HG03342 (cell line): ENCODE measurements around the gene CLDN3.

Source experiments
- ATAC-seq: cut with Tn5 transposase; IDR thresholded peaks from one replicate; pipeline ENCODE4 v1.9.1; 2021; ENCODE audit warnings: mild to moderate bottlenecking, moderate library complexity; ENCODE audit not compliant: unreplicated experiment

The CLDN3 gene

GRCh38 chr7:73773700-73774517, 3.8 kb upstream of the CLDN3 start:
- no peak for ATAC-seq

- ATAC-seq = no peak
Observed at GRCh38 chr7:73770860-73771670, 995 bp upstream of the CLDN3 start.

- ATAC-seq = no peak
Observed at GRCh38 chr7:73769481-73770001, 529 bp downstream of the CLDN3 start.

- ATAC-seq = no peak
Observed at GRCh38 chr7:73768641-73769480, 1.2 kb downstream of the CLDN3 start.

- ATAC-seq = no peak
Observed at GRCh38 chr7:73766556-73767229, 3.4 kb downstream of the CLDN3 start.

- ATAC-seq = no peak
Observed at GRCh38 chr7:73762659-73762999, 7.4 kb downstream of the CLDN3 start.

- ATAC-seq = no peak
Observed at GRCh38 chr7:73761854-73762658, 8.0 kb downstream of the CLDN3 start.

GRCh38 chr7:73758581-73759138, 11.4 kb downstream of the CLDN3 start:
- no peak for ATAC-seq

GRCh38 chr7:73749931-73750776, 19.9 kb downstream of the CLDN3 start:
- no peak for ATAC-seq

GRCh38 chr7:73746378-73746777, 23.7 kb downstream of the CLDN3 start:
- no peak for ATAC-seq

- ATAC-seq = no peak
Observed at GRCh38 chr7:73742753-73743641, 27.1 kb downstream of the CLDN3 start.

GRCh38 chr7:73742338-73742752, 27.7 kb downstream of the CLDN3 start:
- no peak for ATAC-seq

- no peak for ATAC-seq
Observed at GRCh38 chr7:73741600-73741999, 28.5 kb downstream of the CLDN3 start.

- ATAC-seq = no peak
Observed at GRCh38 chr7:73740771-73741170, 29.3 kb downstream of the CLDN3 start.

GRCh38 chr7:73740212-73740611, 29.9 kb downstream of the CLDN3 start:
- ATAC-seq = no peak

GRCh38 chr7:73739387-73739767, 30.7 kb downstream of the CLDN3 start:
- ATAC-seq = no peak

GRCh38 chr7:73738612-73739386, 31.3 kb downstream of the CLDN3 start, which contains the start of gene ABHD11:
TSS of gene ABHD11 (minus strand) at chr7:73738802. CDS start at chr7:73738770, 32 bp downstream.
- peak; percentile 86 for ATAC-seq
